HepG2 (cell line): ENCODE results near the gene SIN3A. TPM values are rescaled to one million over a fixed set of nuclear protein-coding genes. Genes with fewer than 3 reads are reported as not detected.
A peak's percentile ranks its signal among the peaks of the same experiment; 100 is the strongest.

Experiments
- AKAP8 ChIP-seq: sonication (generic); formaldehyde crosslinking; IDR thresholded peaks from 2 replicates; pipeline ENCODE4 v1.5.1; 2020; ENCODE audit warnings: mild to moderate bottlenecking, missing genetic modification reagents
- AKNA ChIP-seq: sonication (generic); formaldehyde crosslinking; IDR thresholded peaks from 2 replicates; pipeline ENCODE4 v1.4.0; 2020; ENCODE audit warnings: missing genetic modification reagents, borderline replicate concordance
- ARHGAP35 ChIP-seq: sonication (generic); formaldehyde crosslinking; IDR thresholded peaks from 2 replicates; pipeline ENCODE4 v1.9.0; 2022; ENCODE audit warnings: mild to moderate bottlenecking, inconsistent platforms, moderate library complexity, missing genetic modification reagents, borderline replicate concordance
- CHCHD3 ChIP-seq: sonication (generic); formaldehyde crosslinking; IDR thresholded peaks from 2 replicates; pipeline ENCODE4 v1.8.0; 2022; ENCODE audit warnings: mild to moderate bottlenecking, missing genetic modification reagents, moderate library complexity
- CSRNP1 ChIP-seq: sonication (generic); formaldehyde crosslinking; IDR thresholded peaks from 2 replicates; pipeline ENCODE4 v1.8.1; 2023; ENCODE audit warnings: mild to moderate bottlenecking, missing genetic modification reagents
- ESRRA ChIP-seq: sonication (generic); formaldehyde crosslinking; IDR thresholded peaks from 2 replicates; pipeline ENCODE4 v1.5.1; 2020; ENCODE audit warnings: mild to moderate bottlenecking, low read depth, missing genetic modification reagents
- IRX3 ChIP-seq: sonication (generic); formaldehyde crosslinking; IDR thresholded peaks from 2 replicates; pipeline ENCODE4 v1.8.1; 2023; ENCODE audit warnings: mild to moderate bottlenecking, low read depth, missing genetic modification reagents, borderline replicate concordance
- JARID2 ChIP-seq: sonication (generic); formaldehyde crosslinking; IDR thresholded peaks from 2 replicates; pipeline ENCODE4 v1.8.1; 2023; ENCODE audit warnings: missing genetic modification reagents, inconsistent platforms; ENCODE audit not compliant: insufficient replicate concordance
- MTA3 ChIP-seq: sonication (generic); formaldehyde crosslinking; IDR thresholded peaks from 2 replicates; pipeline ENCODE4 v1.4.0; 2020; ENCODE audit warnings: missing genetic modification reagents
- NRL ChIP-seq: sonication (generic); formaldehyde crosslinking; IDR thresholded peaks from 2 replicates; pipeline ENCODE4 v1.5.0; 2020; ENCODE audit warnings: missing genetic modification reagents, mild to moderate bottlenecking, moderate library complexity, borderline replicate concordance
- RARG ChIP-seq: sonication (generic); formaldehyde crosslinking; IDR thresholded peaks from 2 replicates; pipeline ENCODE4 v1.4.0; 2020; ENCODE audit warnings: low read depth, mild to moderate bottlenecking, missing genetic modification reagents
- RBM22 ChIP-seq: fragments of 200-400 bp; formaldehyde crosslinking; optimal IDR thresholded peaks from 2 replicates; pipeline ENCODE3; 2017; ENCODE audit warnings: mild to moderate bottlenecking, low read length, moderate library complexity
- ZNF282 ChIP-seq: fragments of 450-650 bp; IDR thresholded peaks from 2 replicates; pipeline ENCODE4 v1.6.1; 2018; ENCODE audit not compliant: partially characterized antibody
- ZNF710 ChIP-seq: sonication (generic); formaldehyde crosslinking; IDR thresholded peaks from 2 replicates; pipeline ENCODE4 v1.5.0; 2020; ENCODE audit warnings: mild to moderate bottlenecking, missing genetic modification reagents, borderline replicate concordance
- polyA plus RNA-seq, 8 experiments: library from polyadenylated mRNA; depleted of rRNA in 3 of 8; stranded (reverse) in 7 of 8; unstranded in 1 of 8; fragments of >200 nt; fragmentation: Illumina TruSeq in 4 of 8; extraction: Trizol in 4 of 8; gene quantifications; 2 replicates each; pipeline versions ENCODE4 v1.2.1 to v1.2.3, GENCODE V29; 2011 to 2016; ENCODE audit warnings: low read depth in 4 of 8, missing spikeins in 1 of 8, mixed read lengths in 1 of 8; ENCODE audit not compliant: insufficient read depth in 1 of 8
- total RNA-seq, 5 experiments: library from RNA; depleted of rRNA; stranded (reverse); fragments of >200 nt; fragmentation: Illumina TruSeq; extraction: Trizol; gene quantifications; 2 replicates each; pipeline ENCODE4 v1.2.3, GENCODE V29; 2016; ENCODE audit warnings: low read depth in 1 of 5
- TF ChIP-seq, protein P1 (sequence below): sonication (generic); formaldehyde crosslinking; IDR thresholded peaks from 2 replicates; pipeline ENCODE4 v1.5.0; 2020; ENCODE audit warnings: missing genetic modification reagents
- TF ChIP-seq, protein P2 (sequence below): sonication (generic); formaldehyde crosslinking; IDR thresholded peaks from 2 replicates; pipeline ENCODE4 v1.5.0; 2020; ENCODE audit warnings: missing genetic modification reagents
- TF ChIP-seq, protein P3 (sequence below): sonication (generic); formaldehyde crosslinking; IDR thresholded peaks from 2 replicates; pipeline ENCODE4 v1.5.1; 2020; ENCODE audit warnings: missing genetic modification reagents, mild to moderate bottlenecking, borderline replicate concordance

Gene SIN3A
- total and polyA plus RNA-seq, 2 of the 13 experiments (the other 11 are each of a cell fraction or from before 2014, with no cell fraction given): 16.1 to 28.1 TPM

GRCh38 chr15:75335705-75336355, 115.7 kb downstream of the SIN3A start, which contains the start of gene COMMD4 (continued):
- TF ChIP-seq CSRNP1 (no peak), MTA3 (CRISPR knock-in tag) (no peak), ESRRA (CRISPR knock-in tag) (no peak), NRL (peak; percentile 86; the same call in 1 of the 2 replicates), JARID2 (CRISPR knock-in tag) (no peak), AKNA (CRISPR knock-in tag) (0 out of 2 replicates have a peak, but pooled peaks have one; percentile 17), CHCHD3 (no peak), ZNF282 (no peak), AKAP8 (CRISPR knock-in tag) (no peak), RBM22 (no peak), IRX3 (CRISPR knock-in tag) (no peak), ARHGAP35 (CRISPR knock-in tag) (0 out of 2 replicates have a peak, but pooled peaks have one; percentile 49), ZNF710 (no peak), RARG (no peak)
- TF ChIP-seq, protein P1, sequence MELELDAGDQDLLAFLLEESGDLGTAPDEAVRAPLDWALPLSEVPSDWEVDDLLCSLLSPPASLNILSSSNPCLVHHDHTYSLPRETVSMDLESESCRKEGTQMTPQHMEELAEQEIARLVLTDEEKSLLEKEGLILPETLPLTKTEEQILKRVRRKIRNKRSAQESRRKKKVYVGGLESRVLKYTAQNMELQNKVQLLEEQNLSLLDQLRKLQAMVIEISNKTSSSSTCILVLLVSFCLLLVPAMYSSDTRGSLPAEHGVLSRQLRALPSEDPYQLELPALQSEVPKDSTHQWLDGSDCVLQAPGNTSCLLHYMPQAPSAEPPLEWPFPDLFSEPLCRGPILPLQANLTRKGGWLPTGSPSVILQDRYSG: no peak
- TF ChIP-seq, protein P2, sequence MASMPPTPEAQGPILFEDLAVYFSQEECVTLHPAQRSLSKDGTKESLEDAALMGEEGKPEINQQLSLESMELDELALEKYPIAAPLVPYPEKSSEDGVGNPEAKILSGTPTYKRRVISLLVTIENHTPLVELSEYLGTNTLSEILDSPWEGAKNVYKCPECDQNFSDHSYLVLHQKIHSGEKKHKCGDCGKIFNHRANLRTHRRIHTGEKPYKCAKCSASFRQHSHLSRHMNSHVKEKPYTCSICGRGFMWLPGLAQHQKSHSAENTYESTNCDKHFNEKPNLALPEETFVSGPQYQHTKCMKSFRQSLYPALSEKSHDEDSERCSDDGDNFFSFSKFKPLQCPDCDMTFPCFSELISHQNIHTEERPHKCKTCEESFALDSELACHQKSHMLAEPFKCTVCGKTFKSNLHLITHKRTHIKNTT (CRISPR knock-in tag): no peak
- TF ChIP-seq, protein P3, sequence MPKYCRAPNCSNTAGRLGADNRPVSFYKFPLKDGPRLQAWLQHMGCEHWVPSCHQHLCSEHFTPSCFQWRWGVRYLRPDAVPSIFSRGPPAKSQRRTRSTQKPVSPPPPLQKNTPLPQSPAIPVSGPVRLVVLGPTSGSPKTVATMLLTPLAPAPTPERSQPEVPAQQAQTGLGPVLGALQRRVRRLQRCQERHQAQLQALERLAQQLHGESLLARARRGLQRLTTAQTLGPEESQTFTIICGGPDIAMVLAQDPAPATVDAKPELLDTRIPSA (CRISPR knock-in tag): no peak; the same call in 1 of the 2 replicates
